Neuronal stem cell (in vitro differentiated cells): ENCODE measurements around the gene FIBP.

Source experiments
- DNase-seq: peaks from one replicate; pipeline ENCODE4 v3.0.0-alpha.2; 2013; ENCODE audit warnings: low spot score
- H2AFZ ChIP-seq: one replicate; pipeline ENCODE4 v1.6.1; 2013; ENCODE audit warnings: mild to moderate bottlenecking, low read length, inconsistent platforms
- H2AK5ac ChIP-seq: 2 replicates; pipeline ENCODE4 v1.6.1; 2013; ENCODE audit warnings: low read depth, mild to moderate bottlenecking, inconsistent platforms, low read length, moderate library complexity, mixed read lengths
- H2BK120ac ChIP-seq: 2 replicates; pipeline ENCODE4 v1.6.1; 2013; ENCODE audit warnings: low read depth, mild to moderate bottlenecking, inconsistent platforms, low read length, moderate library complexity, mixed read lengths
- H2BK12ac ChIP-seq: one replicate; pipeline ENCODE4 v1.6.1; 2013; ENCODE audit warnings: low read length, inconsistent platforms
- H2BK15ac ChIP-seq: 2 replicates; pipeline ENCODE4 v1.6.1; 2013; ENCODE audit warnings: mild to moderate bottlenecking, low read length, inconsistent platforms, mixed read lengths
- H2BK5ac ChIP-seq: one replicate; pipeline ENCODE4 v1.6.1; 2013; ENCODE audit warnings: inconsistent platforms, mild to moderate bottlenecking, low read length, moderate library complexity
- H3K14ac ChIP-seq: one replicate; pipeline ENCODE4 v1.6.1; 2013; ENCODE audit warnings: low read length, inconsistent platforms
- H3K18ac ChIP-seq: 2 replicates; pipeline ENCODE4 v1.6.1; 2013; ENCODE audit warnings: low read length, inconsistent platforms
- H3K23ac ChIP-seq: 2 replicates; pipeline ENCODE4 v1.6.1; 2013; ENCODE audit warnings: low read depth, mild to moderate bottlenecking, mixed read lengths, low read length, inconsistent platforms; ENCODE audit not compliant: poor library complexity
- H3K27ac ChIP-seq: replicated peaks from 3 replicates; pipeline ENCODE4 v1.5.1; 2013; ENCODE audit warnings: low read length, inconsistent platforms
- H3K27me3 ChIP-seq, 3 experiments: 2 replicates each; pipeline ENCODE4 v1.6.1; 2013; ENCODE audit warnings: low read length in 3 of 3, mild to moderate bottlenecking in 2 of 3, inconsistent platforms in 1 of 3, low read depth in 1 of 3, mixed read lengths in 1 of 3, moderate library complexity in 1 of 3; ENCODE audit not compliant: control insufficient read depth in 3 of 3, insufficient read depth in 3 of 3
- H3K36me3 ChIP-seq, 2 donors: replicated peaks in 1 of 2; 2 replicates each; pipeline ENCODE4 v1.6.1; 2013; ENCODE audit warnings: low read length in 2 of 2; ENCODE audit not compliant: control insufficient read depth in 2 of 2, insufficient read depth in 2 of 2
- H3K4ac ChIP-seq: 2 replicates; pipeline ENCODE4 v1.6.1; 2013; ENCODE audit warnings: inconsistent platforms, mild to moderate bottlenecking, low read length, moderate library complexity
- H3K4me1 ChIP-seq, 2 donors: 1 replicate in 1 of 2; 2 replicates in 1 of 2; pipeline ENCODE4 v1.6.1; 2013; ENCODE audit warnings: low read length in 2 of 2, low read depth in 1 of 2; ENCODE audit not compliant: control insufficient read depth in 2 of 2, insufficient read depth in 1 of 2
- H3K4me2 ChIP-seq: one replicate; pipeline ENCODE4 v1.6.1; 2013; ENCODE audit warnings: mild to moderate bottlenecking, low read length, inconsistent platforms; ENCODE audit not compliant: insufficient read depth, poor library complexity, severe bottlenecking
- H3K4me3 ChIP-seq, 2 donors: 2 replicates each; pipeline ENCODE4 v1.5.1; 2013; ENCODE audit warnings: low read length in 2 of 2, mild to moderate bottlenecking in 2 of 2, inconsistent platforms in 1 of 2, moderate library complexity in 1 of 2
- H3K79me1 ChIP-seq: one replicate; pipeline ENCODE4 v1.6.1; 2013; ENCODE audit warnings: low read depth, mild to moderate bottlenecking, inconsistent platforms, low read length, moderate library complexity
- H3K9ac ChIP-seq: one replicate; pipeline ENCODE4 v1.6.1; 2013; ENCODE audit warnings: mild to moderate bottlenecking, low read depth, low read length, inconsistent platforms; ENCODE audit not compliant: poor library complexity
- H3K9me3 ChIP-seq, 2 donors: replicated peaks in 1 of 2; 2 replicates each; pipeline versions ENCODE3 to v1.6.1; 2013; ENCODE audit warnings: low read length in 2 of 2, mild to moderate bottlenecking in 2 of 2, inconsistent platforms in 1 of 2, low read depth in 1 of 2, mixed read lengths in 1 of 2, moderate library complexity in 1 of 2; ENCODE audit not compliant: control insufficient read depth in 2 of 2, insufficient read depth in 1 of 2
- H4K8ac ChIP-seq: one replicate; pipeline ENCODE4 v1.6.1; 2013; ENCODE audit warnings: low read depth, mild to moderate bottlenecking, inconsistent platforms, low read length, moderate library complexity
- H4K91ac ChIP-seq: one replicate; pipeline ENCODE4 v1.6.1; 2013; ENCODE audit warnings: low read length, low read depth, mild to moderate bottlenecking, inconsistent platforms; ENCODE audit not compliant: poor library complexity
- WGBS, 2 donors: extraction: QIAGEN DNeasy Blood & Tissue Kit; methylation state at CpG; one replicate each; pipeline ENCODE4 v1.1.7; 2013; ENCODE audit warnings: missing lambda C conversion rate in 2 of 2, mixed read lengths in 1 of 2; ENCODE audit not compliant: insufficient read length in 2 of 2, insufficient replicate concordance in 1 of 2; ENCODE audit errors: extremely low coverage in 2 of 2; 5-methylcytosine and 5-hydroxymethylcytosine counted together

The FIBP gene

GRCh38 chr11:65900125-65900898 lies 12.0 kb upstream of the FIBP start, which contains the start of gene FOSL1:
Gene FOSL1 (minus strand): TSS chr11:65900388. CDS start chr11:65900339, 49 bp downstream.
- peaks cover 0 to 2% of the 10 kb centered on the region in 2 donors for H3K9me3 ChIP-seq
- peak within 1 kb of the TSS; percentile 53 to 70 for H3K4me3 ChIP-seq
- no peaks in the 10 kb centered on the region for H3K79me1 ChIP-seq
- no peak within 1 kb of the TSS for H4K8ac ChIP-seq
- peak within 1 kb of the TSS; percentile 94 for H2AFZ ChIP-seq
- H3K14ac ChIP-seq = peak within 1 kb of the TSS; percentile 97
- peak within 1 kb of the TSS; percentile 74 for H2BK120ac ChIP-seq
- H3K23ac ChIP-seq = peak within 1 kb of the TSS; percentile 96
- peaks cover 20 to 53% (median 21%) of the 10 kb centered on the region in 3 experiments for H3K27me3 ChIP-seq
- H4K91ac ChIP-seq = no peak within 1 kb of the TSS
- peaks cover 11 to 12% of the 10 kb centered on the region in 2 donors for H3K4me1 ChIP-seq
- no peak for DNase-seq
- peak within 1 kb of the TSS; percentile 32 for H2BK15ac ChIP-seq
- no peak within 1 kb of the TSS for H3K27ac ChIP-seq
- H3K9ac ChIP-seq = peak within 1 kb of the TSS; percentile 63
- H3K4ac ChIP-seq = no peak within 1 kb of the TSS
- H2BK12ac ChIP-seq = peak within 1 kb of the TSS; percentile 16
- no peak within 1 kb of the TSS for H2BK5ac ChIP-seq
- WGBS, 2 donors = no CpG with 5 or more reads among the region's 80 CpGs
- H2AK5ac ChIP-seq = peak within 1 kb of the TSS; percentile 88
- no peaks in the 10 kb centered on the region for H3K36me3 ChIP-seq
- peak within 1 kb of the TSS; percentile 97 for H3K4me2 ChIP-seq
- H3K18ac ChIP-seq = peak within 1 kb of the TSS; percentile 78

GRCh38 chr11:65899356-65900124 lies 11.3 kb upstream of the FIBP start:
- Histone ChIP-seq H3K9ac (peak overlapping the region; percentile 63), H3K4me3 (peak overlapping the region; percentile 53 to 70), H3K27ac (no peak overlapping the region), H4K91ac (no peak overlapping the region), H3K27me3 (peaks cover 20 to 53% (median 21%) of the 10 kb centered on the region in 3 experiments), H3K79me1 (no peaks in the 10 kb centered on the region), H2BK5ac (no peak overlapping the region), H2BK15ac (peak overlapping the region; percentile 32), H3K4me2 (peak overlapping the region; percentile 97), H3K18ac (peak overlapping the region; percentile 78), H3K4me1 (peaks cover 11 to 12% of the 10 kb centered on the region in 2 donors), H3K23ac (peak overlapping the region; percentile 96), H2BK12ac (peak overlapping the region; percentile 16), H2BK120ac (peak overlapping the region; percentile 74), H3K9me3 (peaks cover 0 to 2% of the 10 kb centered on the region in 2 donors), H3K36me3 (no peaks in the 10 kb centered on the region), H2AFZ (peak overlapping the region; percentile 94), H3K4ac (no peak overlapping the region), H4K8ac (no peak overlapping the region), H3K14ac (peak overlapping the region; percentile 97), H2AK5ac (peak overlapping the region; percentile 88)
- WGBS, 2 donors = no CpG with 5 or more reads among the region's 78 CpGs
- no peak for DNase-seq

GRCh38 chr11:65898656-65899355 lies 10.5 kb upstream of the FIBP start:
- peak overlapping the region in 1 of 2 donors; percentile 53 for H3K4me3 ChIP-seq
- peak overlapping the region; percentile 94 for H2AFZ ChIP-seq
- no peak overlapping the region for H3K14ac ChIP-seq
- no peak overlapping the region for H3K4ac ChIP-seq
- peak overlapping the region; percentile 78 for H3K18ac ChIP-seq
- H3K23ac ChIP-seq = peak overlapping the region; percentile 96
- no peak overlapping the region for H3K4me2 ChIP-seq
- H4K8ac ChIP-seq = no peak overlapping the region
- no peak overlapping the region for H2BK120ac ChIP-seq
- no peak overlapping the region for H2BK15ac ChIP-seq
- no peak overlapping the region for H2BK5ac ChIP-seq
- H3K9ac ChIP-seq = no peak overlapping the region
- no peaks in the 10 kb centered on the region for H3K79me1 ChIP-seq
- no peaks in the 10 kb centered on the region for H3K36me3 ChIP-seq
- no peak overlapping the region for H3K27ac ChIP-seq
- peaks cover 0 to 2% of the 10 kb centered on the region in 2 donors for H3K9me3 ChIP-seq
- H2BK12ac ChIP-seq = no peak overlapping the region
- WGBS, 2 donors = no CpG with 5 or more reads among the region's 28 CpGs
- no peak for DNase-seq
- H4K91ac ChIP-seq = no peak overlapping the region
- peaks cover 20 to 53% (median 21%) of the 10 kb centered on the region in 3 experiments for H3K27me3 ChIP-seq
- peak overlapping the region; percentile 88 for H2AK5ac ChIP-seq
- peaks cover 11 to 12% of the 10 kb centered on the region in 2 donors for H3K4me1 ChIP-seq
